Muscle layer of duodenum (tissue), 2 donors: ENCODE measurements around the gene VIM.

Experiments
- H3K27ac ChIP-seq: one replicate; pipeline ENCODE4 v1.7.0; 2013; ENCODE audit warnings: mild to moderate bottlenecking, low read length
- H3K27me3 ChIP-seq: one replicate; pipeline ENCODE4 v1.7.0; 2013; ENCODE audit warnings: low read depth, mild to moderate bottlenecking, control low read depth, low read length
- H3K36me3 ChIP-seq, 2 donors: one replicate each; pipeline ENCODE4 v1.7.0; 2013; ENCODE audit warnings: low read length in 2 of 2, control low read depth in 1 of 2, mild to moderate bottlenecking in 1 of 2; ENCODE audit not compliant: insufficient read depth in 2 of 2, control insufficient read depth in 1 of 2
- H3K4me1 ChIP-seq, 2 donors: one replicate each; pipeline ENCODE4 v1.7.0; 2013; ENCODE audit warnings: low read length in 2 of 2, mild to moderate bottlenecking in 2 of 2, control low read depth in 1 of 2, moderate library complexity in 1 of 2; ENCODE audit not compliant: insufficient read depth in 2 of 2, control insufficient read depth in 1 of 2
- H3K4me3 ChIP-seq, 2 donors: one replicate each; pipeline ENCODE4 v1.7.0; 2013; ENCODE audit warnings: low read length in 2 of 2, low read depth in 1 of 2, mild to moderate bottlenecking in 1 of 2
- H3K9me3 ChIP-seq, 2 donors: one replicate each; pipeline ENCODE4 v1.7.0; 2013; ENCODE audit warnings: low read length in 2 of 2, control low read depth in 1 of 2, mild to moderate bottlenecking in 1 of 2; ENCODE audit not compliant: control insufficient read depth in 1 of 2
- donor health status: healthy.

VIM gene

DNA sequence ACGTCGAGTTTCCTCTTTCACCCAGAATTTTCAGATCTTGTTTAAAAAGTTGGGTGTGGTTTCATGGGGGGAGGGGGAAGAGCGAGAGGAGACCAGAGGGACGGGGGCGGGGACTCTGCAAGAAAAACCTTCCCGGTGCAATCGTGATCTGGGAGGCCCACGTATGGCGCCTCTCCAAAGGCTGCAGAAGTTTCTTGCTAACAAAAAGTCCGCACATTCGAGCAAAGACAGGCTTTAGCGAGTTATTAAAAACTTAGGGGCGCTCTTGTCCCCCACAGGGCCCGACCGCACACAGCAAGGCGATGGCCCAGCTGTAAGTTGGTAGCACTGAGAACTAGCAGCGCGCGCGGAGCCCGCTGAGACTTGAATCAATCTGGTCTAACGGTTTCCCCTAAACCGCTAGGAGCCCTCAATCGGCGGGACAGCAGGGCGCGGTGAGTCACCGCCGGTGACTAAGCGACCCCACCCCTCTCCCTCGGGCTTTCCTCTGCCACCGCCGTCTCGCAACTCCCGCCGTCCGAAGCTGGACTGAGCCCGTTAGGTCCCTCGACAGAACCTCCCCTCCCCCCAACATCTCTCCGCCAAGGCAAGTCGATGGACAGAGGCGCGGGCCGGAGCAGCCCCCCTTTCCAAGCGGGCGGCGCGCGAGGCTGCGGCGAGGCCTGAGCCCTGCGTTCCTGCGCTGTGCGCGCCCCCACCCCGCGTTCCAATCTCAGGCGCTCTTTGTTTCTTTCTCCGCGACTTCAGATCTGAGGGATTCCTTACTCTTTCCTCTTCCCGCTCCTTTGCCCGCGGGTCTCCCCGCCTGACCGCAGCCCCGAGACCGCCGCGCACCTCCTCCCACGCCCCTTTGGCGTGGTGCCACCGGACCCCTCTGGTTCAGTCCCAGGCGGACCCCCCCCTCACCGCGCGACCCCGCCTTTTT is at the start of gene VIM:
Gene VIM, plus strand, starts transcription at position 151 of the 925 bp plus-strand sequence. CDS start 1,182 bp downstream, outside the sequence.
- Histone ChIP-seq H3K27ac (peak within 1 kb of the TSS; percentile 95), H3K4me1 (peaks cover 6 to 17% of the 10 kb centered on the region in 2 donors), H3K4me3 (peak within 1 kb of the TSS; percentile 66 to 98), H3K9me3 (no peaks in the 10 kb centered on the region), H3K36me3 (peaks cover 22 to 46% of the 10 kb centered on the region in 2 donors), H3K27me3 (no peaks in the 10 kb centered on the region)

DNA sequence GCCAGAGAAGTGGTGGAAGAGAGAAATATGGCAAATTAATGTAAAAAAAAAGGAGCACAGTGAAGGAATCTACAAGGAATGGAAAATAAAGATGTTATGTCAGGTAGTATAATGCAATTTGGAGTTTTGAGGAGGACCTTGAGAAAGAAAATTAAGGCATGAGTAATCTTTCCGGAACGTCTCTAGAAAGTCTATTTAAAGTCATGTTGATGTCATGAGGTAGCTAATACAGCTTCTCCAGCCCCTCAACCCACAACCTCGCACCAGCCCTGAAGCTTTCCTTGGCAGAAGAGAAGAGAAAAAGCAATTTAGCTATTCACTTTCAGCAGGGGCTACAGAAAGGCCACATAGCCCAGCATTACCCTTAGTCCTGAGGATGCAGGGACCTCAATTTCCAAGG is 49.0 kb upstream of the VIM start:
- no peak overlapping the region for H3K27ac ChIP-seq
- peaks cover 0 to 10% of the 10 kb centered on the region in 2 donors for H3K4me1 ChIP-seq
- H3K4me3 ChIP-seq: no peak overlapping the region
- H3K9me3 ChIP-seq: no peaks in the 10 kb centered on the region
- H3K27me3 ChIP-seq: no peaks in the 10 kb centered on the region
- no peaks in the 10 kb centered on the region for H3K36me3 ChIP-seq

DNA sequence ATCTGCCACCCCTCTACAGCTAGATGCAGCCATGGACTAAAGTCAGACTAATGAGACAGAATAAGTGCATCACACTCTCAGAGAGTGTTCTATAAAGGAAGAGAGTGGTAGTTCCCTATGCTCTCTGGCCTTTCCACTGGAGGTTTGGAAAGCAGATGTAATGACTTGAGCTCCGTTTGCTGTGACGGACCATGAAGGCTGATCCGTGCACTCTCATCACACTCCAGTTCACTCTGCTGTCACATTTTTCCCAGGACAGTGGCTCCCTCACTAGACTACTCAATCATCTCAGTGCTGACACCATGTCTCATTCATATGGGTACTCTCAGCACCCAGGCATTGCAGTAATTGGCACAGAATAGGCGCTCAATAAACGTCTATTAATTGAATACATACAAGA is 46.9 kb upstream of the VIM start:
- Histone ChIP-seq H3K36me3 (no peaks in the 10 kb centered on the region), H3K4me1 (no peaks in the 10 kb centered on the region), H3K4me3 (no peak overlapping the region), H3K27me3 (no peaks in the 10 kb centered on the region), H3K9me3 (no peaks in the 10 kb centered on the region), H3K27ac (no peak overlapping the region)

DNA sequence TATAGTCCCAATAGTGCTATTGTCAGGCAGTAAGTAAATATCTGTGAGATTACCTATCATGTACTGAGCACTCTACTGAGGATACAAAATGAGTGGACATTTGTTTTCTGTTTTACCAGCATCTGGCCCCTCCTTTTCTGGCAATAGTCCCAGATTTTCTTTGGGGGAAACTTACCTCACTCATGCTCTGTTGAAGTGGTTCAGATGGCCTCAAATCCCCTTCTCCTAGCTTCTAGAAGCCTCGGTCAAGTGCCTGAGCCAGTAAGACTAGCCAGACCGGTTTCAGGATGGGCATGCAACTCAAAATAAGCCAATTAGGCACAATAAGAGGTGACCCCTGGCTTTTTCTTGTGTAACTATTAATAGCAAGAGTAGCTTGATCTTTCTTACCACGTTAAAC is 46.3 kb upstream of the VIM start:
- Histone ChIP-seq H3K9me3 (no peaks in the 10 kb centered on the region), H3K27me3 (no peaks in the 10 kb centered on the region), H3K4me1 (no peaks in the 10 kb centered on the region), H3K27ac (no peak overlapping the region), H3K4me3 (no peak overlapping the region), H3K36me3 (no peaks in the 10 kb centered on the region)

DNA sequence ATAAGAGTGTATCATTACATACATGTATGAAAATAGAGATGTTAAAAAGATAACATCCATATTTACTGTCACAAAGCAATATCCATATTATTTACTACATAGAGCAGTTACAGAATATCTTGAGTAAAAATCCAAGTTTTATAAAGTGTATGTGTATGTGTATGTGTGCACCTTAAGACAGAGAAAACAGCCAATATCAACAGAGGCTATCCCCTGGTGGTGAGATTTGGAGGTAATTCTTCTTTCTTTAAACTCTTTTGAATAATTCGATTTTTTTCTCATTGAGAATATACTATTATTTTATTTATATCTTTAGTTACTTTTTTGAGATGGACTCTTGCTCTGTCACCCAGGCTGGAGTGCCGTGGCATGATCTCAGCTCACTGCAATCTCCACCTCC is 44.9 kb upstream of the VIM start:
- Histone ChIP-seq H3K27me3 (no peaks in the 10 kb centered on the region), H3K4me3 (no peak overlapping the region), H3K36me3 (no peaks in the 10 kb centered on the region), H3K27ac (no peak overlapping the region), H3K4me1 (no peaks in the 10 kb centered on the region), H3K9me3 (no peaks in the 10 kb centered on the region)

DNA sequence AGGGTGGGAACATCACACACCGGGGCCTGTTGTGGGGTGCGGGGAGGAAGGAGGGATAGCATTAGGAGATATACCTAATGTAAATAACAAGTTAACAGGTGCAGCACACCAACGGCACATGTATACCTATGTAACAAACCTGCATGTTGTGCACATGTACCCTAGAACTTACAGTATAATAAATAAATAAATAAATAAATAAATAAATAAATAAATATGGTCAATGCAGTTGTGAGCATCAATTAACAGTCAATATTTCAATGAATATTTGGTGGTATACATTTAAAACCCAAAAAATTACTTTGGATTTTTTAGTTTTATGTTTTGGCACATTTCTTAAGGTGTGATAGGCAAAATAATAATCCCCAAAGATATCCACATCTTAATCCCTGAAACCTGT is 42.2 kb upstream of the VIM start:
- H3K36me3 ChIP-seq: no peaks in the 10 kb centered on the region
- H3K9me3 ChIP-seq: no peaks in the 10 kb centered on the region
- no peaks in the 10 kb centered on the region for H3K4me1 ChIP-seq
- H3K27me3 ChIP-seq: no peaks in the 10 kb centered on the region
- no peak overlapping the region for H3K27ac ChIP-seq
- no peak overlapping the region for H3K4me3 ChIP-seq

DNA sequence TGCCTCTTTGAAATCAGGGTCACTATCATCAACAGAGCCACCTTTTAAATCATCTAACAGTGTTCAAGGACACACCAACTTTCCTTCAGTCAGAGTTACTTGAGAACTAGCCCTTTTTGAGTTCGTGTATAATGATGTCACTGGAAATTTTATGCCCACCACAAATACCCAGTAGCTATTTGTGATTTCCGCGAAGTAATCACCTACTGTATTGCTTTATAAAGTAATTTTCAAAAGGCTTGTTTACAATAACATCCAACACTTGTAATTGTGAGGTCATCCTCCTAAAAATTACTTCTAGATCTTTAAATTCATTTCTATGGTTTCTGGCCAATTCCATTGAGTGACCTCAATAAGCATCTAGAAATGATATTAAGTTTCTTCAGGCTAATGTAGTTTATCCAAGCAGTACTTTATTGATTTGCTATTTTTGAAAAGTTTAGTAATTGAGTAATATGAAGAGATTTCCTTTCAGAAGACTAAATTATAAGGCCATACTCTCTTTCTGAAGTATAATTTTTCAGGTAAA is 39.3 kb upstream of the VIM start:
- H3K9me3 ChIP-seq: no peaks in the 10 kb centered on the region
- no peak overlapping the region for H3K4me3 ChIP-seq
- H3K27me3 ChIP-seq: no peaks in the 10 kb centered on the region
- H3K4me1 ChIP-seq: no peaks in the 10 kb centered on the region
- no peak overlapping the region for H3K27ac ChIP-seq
- H3K36me3 ChIP-seq: no peaks in the 10 kb centered on the region

DNA sequence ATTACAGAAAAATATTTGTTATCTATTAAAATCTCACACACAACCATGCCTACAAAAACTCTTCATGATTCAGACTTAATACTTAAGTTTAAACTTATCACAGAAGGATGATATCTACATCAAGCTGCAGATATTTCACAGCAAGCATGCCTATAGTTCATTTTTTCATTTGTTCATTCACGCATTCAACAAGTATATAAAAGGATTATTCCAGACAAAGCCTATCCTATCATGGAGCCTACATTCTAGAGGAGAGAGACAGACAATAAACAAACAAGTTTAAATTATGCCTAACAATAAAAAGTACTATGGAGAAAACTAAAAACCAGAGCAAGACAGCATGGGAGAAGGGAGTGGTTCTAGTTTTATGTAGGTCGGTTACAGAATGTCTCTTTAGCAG is 37.4 kb upstream of the VIM start:
- Histone ChIP-seq H3K36me3 (no peaks in the 10 kb centered on the region), H3K27me3 (no peaks in the 10 kb centered on the region), H3K9me3 (no peaks in the 10 kb centered on the region), H3K4me3 (no peak overlapping the region), H3K27ac (no peak overlapping the region), H3K4me1 (no peaks in the 10 kb centered on the region)

DNA sequence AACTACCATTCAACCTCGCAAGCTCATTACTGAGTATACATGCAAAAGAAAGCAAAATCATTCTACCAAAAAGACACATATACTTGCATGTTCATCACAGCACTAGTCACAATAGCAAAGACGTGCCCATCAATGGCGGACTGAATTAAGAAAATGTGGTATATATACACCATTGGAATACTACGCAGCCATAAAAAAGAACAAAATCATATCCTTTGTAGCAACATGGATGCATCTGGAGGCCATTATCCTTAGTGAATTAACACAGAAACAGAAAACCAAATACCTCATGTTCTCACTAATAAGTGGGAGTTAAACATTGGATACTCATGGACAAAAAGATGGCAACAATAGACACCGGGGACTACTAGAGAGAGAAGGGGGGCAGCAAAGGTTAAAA is 33.0 kb upstream of the VIM start:
- Histone ChIP-seq H3K4me1 (peaks cover 3 to 4% of the 10 kb centered on the region in 2 donors), H3K27me3 (no peaks in the 10 kb centered on the region), H3K36me3 (peaks cover 0 to 2% of the 10 kb centered on the region in 2 donors), H3K27ac (no peak overlapping the region), H3K9me3 (no peaks in the 10 kb centered on the region), H3K4me3 (no peak overlapping the region)

DNA sequence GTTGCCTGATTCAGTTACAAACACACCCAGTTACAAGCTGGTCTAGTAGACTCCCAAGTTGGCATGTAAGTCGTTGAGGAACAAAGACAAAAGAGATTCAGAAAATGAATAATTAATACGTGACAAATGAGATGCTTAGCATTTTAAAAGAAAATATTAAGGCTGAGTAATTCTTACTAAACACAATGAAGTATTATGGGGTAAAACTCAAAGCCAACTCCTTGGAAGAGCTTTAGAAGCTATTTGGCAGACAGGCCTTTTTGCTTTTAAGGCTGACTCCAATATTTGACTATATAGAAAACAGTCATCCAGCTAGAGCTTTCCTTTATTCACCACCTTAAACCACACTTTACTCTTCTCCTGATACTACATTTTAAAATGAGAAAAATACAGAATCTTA is 32.0 kb upstream of the VIM start:
- no peaks in the 10 kb centered on the region for H3K9me3 ChIP-seq
- H3K36me3 ChIP-seq: peaks cover 0 to 12% of the 10 kb centered on the region in 2 donors
- H3K4me1 ChIP-seq: peaks cover 4 to 7% of the 10 kb centered on the region in 2 donors
- no peak overlapping the region for H3K4me3 ChIP-seq
- no peaks in the 10 kb centered on the region for H3K27me3 ChIP-seq
- H3K27ac ChIP-seq: no peak overlapping the region

DNA sequence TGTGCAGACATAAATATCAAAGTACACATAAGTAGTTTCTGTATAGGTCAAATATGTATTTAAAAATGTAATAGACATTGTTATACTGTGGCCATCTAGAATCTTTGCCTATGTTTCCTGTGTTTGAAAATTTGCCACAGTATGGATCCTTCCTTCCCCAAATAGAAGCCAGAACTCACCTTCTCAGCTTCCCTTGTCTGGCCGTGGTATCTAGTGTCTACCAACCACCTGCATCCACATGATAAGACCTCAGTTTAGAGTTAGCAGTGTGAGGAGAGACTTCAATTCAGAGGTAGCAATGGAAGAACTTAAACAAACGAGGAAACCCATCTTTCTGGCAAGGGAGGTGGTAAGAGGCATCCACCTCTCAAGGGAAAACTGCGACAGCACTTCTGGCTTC is 31.5 kb upstream of the VIM start:
- no peak overlapping the region for H3K27ac ChIP-seq
- H3K4me1 ChIP-seq: peaks cover 4 to 9% of the 10 kb centered on the region in 2 donors
- no peaks in the 10 kb centered on the region for H3K27me3 ChIP-seq
- H3K9me3 ChIP-seq: no peaks in the 10 kb centered on the region
- peaks cover 0 to 15% of the 10 kb centered on the region in 2 donors for H3K36me3 ChIP-seq
- no peak overlapping the region for H3K4me3 ChIP-seq
